Measurements from ENCODE around the gene ASB8.
"Not testable (repeated sequence)": the region's sequence is repeated elsewhere in the genome, so short reads cannot be mapped to it uniquely, and the experiment has no call there.

ASB8 gene

GRCh38 chr12:48132826-48133225 is 24.5 kb downstream of the ASB8 start:
- no peak for DNase-seq (ENCODE audit: low read depth)

GRCh38 chr12:48131517-48131916 is 25.8 kb downstream of the ASB8 start:
- DNase-seq (ENCODE audit: low read depth): no peak

- no peak for DNase-seq (ENCODE audit: low read depth)
Measured at GRCh38 chr12:48129376-48129775, 27.9 kb downstream of the ASB8 start.

GRCh38 chr12:48128800-48129199 is 28.5 kb downstream of the ASB8 start:
- DNase-seq (ENCODE audit: low read depth): no peak

- DNase-seq (ENCODE audit: low read depth): no peak
Measured at GRCh38 chr12:48126953-48127630, 30.2 kb downstream of the ASB8 start.

GRCh38 chr12:48125985-48126384 is 31.3 kb downstream of the ASB8 start:
- no peak for DNase-seq (ENCODE audit: low read depth)

GRCh38 chr12:48125542-48125941 is 31.8 kb downstream of the ASB8 start:
- not testable (repeated sequence) for DNase-seq (ENCODE audit: low read depth)

- no peak for DNase-seq (ENCODE audit: low read depth)
Measured at GRCh38 chr12:48123169-48123568, 34.1 kb downstream of the ASB8 start.

- DNase-seq (ENCODE audit: low read depth): no peak
Measured at GRCh38 chr12:48122065-48122834, 35.1 kb downstream of the ASB8 start.

GRCh38 chr12:48121522-48121921 is 35.8 kb downstream of the ASB8 start:
- DNase-seq (ENCODE audit: low read depth): no peak

- no peak for DNase-seq (ENCODE audit: low read depth)
Measured at GRCh38 chr12:48119834-48120195, 37.5 kb downstream of the ASB8 start.

- DNase-seq (ENCODE audit: low read depth): peak; percentile 85
Measured at GRCh38 chr12:48119078-48119833, 38.1 kb downstream of the ASB8 start, which contains the start of gene PFKM. Gene PFKM, plus strand, starts transcription at chr12:48119364. Its CDS starts 3,411 bp downstream, at chr12:48122775.

GRCh38 chr12:48118284-48118871 is 38.9 kb downstream of the ASB8 start:
- DNase-seq (ENCODE audit: low read depth): no peak

GRCh38 chr12:48115957-48116356 is 41.4 kb downstream of the ASB8 start:
- no peak for DNase-seq (ENCODE audit: low read depth)

- DNase-seq (ENCODE audit: low read depth): not testable (repeated sequence)
Measured at GRCh38 chr12:48111312-48111693, 46.0 kb downstream of the ASB8 start.

- no peak for DNase-seq (ENCODE audit: low read depth)
Measured at GRCh38 chr12:48110691-48111311, 46.5 kb downstream of the ASB8 start.

- DNase-seq (ENCODE audit: low read depth): no peak
Measured at GRCh38 chr12:48109424-48109823, 47.9 kb downstream of the ASB8 start.

GRCh38 chr12:48106681-48107613 is 50.4 kb downstream of the ASB8 start:
- DNase-seq (ENCODE audit: low read depth): no peak

- peak; percentile 77 for DNase-seq (ENCODE audit: low read depth)
Measured at GRCh38 chr12:48105867-48106680, 51.2 kb downstream of the ASB8 start, which contains the start of gene SENP1. Gene SENP1, minus strand, starts transcription at chr12:48106079. Its CDS starts 4,607 bp downstream, at chr12:48101472.

Data from stromal cell of bone marrow (primary cell).